ENCODE results near the gene TCF12.

TCF12 gene

DNA sequence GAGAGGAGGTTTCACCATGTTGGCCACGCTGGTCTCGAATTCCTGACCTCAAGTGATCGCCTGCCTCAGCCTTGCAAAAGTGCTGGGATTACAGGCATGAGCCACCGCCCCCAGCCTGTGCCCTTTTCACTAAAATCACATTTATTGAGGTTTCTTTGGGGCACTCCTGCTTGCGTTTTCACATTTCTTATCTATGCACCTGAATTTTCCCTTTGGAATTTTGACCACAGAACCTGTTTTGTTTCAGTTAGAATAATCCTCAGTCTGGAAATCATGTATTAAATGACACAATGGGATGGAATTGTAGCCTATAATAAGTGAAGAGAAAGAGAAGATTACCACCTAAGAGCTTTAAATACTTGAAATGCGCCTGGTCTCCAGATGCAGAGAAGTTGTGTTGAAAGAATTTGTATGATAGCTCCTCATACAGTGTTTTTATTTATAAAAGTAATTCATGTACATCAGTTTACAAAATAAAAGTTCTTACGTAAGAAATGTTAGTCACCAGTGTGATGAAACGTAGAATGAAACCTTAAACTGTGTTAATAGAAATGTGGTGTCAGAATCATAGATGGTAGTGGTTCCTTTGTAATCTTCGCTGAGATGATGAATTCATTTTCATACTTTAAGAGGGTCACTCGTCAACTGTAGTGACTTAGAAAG, 107.0 kb downstream of the TCF12 start:
- TF ChIP-seq, protein P1, sequence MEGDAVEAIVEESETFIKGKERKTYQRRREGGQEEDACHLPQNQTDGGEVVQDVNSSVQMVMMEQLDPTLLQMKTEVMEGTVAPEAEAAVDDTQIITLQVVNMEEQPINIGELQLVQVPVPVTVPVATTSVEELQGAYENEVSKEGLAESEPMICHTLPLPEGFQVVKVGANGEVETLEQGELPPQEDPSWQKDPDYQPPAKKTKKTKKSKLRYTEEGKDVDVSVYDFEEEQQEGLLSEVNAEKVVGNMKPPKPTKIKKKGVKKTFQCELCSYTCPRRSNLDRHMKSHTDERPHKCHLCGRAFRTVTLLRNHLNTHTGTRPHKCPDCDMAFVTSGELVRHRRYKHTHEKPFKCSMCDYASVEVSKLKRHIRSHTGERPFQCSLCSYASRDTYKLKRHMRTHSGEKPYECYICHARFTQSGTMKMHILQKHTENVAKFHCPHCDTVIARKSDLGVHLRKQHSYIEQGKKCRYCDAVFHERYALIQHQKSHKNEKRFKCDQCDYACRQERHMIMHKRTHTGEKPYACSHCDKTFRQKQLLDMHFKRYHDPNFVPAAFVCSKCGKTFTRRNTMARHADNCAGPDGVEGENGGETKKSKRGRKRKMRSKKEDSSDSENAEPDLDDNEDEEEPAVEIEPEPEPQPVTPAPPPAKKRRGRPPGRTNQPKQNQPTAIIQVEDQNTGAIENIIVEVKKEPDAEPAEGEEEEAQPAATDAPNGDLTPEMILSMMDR (IDR thresholded peaks at IDR 0.05) = no peak
- Histone ChIP-seq H3K9ac (no peak overlapping the region), H3K4me1 (no peaks in the 10 kb centered on the region), H3K9me3 (ENCODE audit: control insufficient read depth, low read length) (no peaks in the 10 kb centered on the region), H3K36me3 (ENCODE audit: control insufficient read depth, insufficient read depth, low read length) (no peaks in the 10 kb centered on the region), H3K27me3 (ENCODE audit: control insufficient read depth, insufficient read depth, low read length) (no peaks in the 10 kb centered on the region), H3K27ac (no peak overlapping the region), H3K4me3 (ENCODE audit: low read depth, low read length) (no peak overlapping the region), H3K4me2 (ENCODE audit: low read length) (no peak overlapping the region), H2AFZ (no peak overlapping the region), H3K79me2 (peaks cover 22% of the 10 kb centered on the region)

DNA sequence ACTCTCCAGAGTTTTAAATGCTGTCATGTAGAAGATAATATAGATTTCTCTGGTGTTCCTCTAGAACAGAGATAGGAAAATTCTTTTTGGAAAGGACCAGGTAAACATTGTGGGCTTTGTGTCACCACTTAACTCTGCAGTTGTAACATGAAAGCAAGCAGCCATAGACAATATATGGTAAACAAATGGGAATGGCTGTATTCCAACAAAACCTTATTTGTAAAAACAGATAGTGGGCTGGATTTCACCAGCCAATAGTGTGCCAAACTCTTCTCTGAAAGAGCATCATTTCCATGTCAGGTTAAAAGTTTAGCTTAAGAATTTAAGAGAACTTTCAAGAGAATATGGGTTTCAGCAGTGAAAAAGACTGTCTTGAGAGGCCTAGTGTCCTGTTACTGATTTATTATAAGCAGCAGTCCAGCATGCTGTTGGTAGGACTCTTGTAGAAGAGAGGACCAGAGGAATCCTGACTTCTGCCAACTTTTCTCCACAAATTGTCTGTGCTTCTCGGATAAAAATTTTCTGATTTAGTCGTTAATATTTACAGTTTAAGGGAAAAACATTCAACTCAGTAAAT, 107.7 kb downstream of the TCF12 start:
- no peak overlapping the region for H3K27ac ChIP-seq
- H2AFZ ChIP-seq = no peak overlapping the region
- H3K36me3 ChIP-seq (ENCODE audit: control insufficient read depth, insufficient read depth, low read length) = no peaks in the 10 kb centered on the region
- H3K27me3 ChIP-seq (ENCODE audit: control insufficient read depth, insufficient read depth, low read length) = no peaks in the 10 kb centered on the region
- H3K4me3 ChIP-seq (ENCODE audit: low read depth, low read length) = no peak overlapping the region
- TF ChIP-seq, protein P1 (IDR thresholded peaks at IDR 0.05) = no peak
- H3K4me2 ChIP-seq (ENCODE audit: low read length) = no peak overlapping the region
- H3K9me3 ChIP-seq (ENCODE audit: control insufficient read depth, low read length) = no peaks in the 10 kb centered on the region
- no peak overlapping the region for H3K9ac ChIP-seq
- H3K4me1 ChIP-seq = no peaks in the 10 kb centered on the region
- H3K79me2 ChIP-seq = peaks cover 21% of the 10 kb centered on the region

DNA sequence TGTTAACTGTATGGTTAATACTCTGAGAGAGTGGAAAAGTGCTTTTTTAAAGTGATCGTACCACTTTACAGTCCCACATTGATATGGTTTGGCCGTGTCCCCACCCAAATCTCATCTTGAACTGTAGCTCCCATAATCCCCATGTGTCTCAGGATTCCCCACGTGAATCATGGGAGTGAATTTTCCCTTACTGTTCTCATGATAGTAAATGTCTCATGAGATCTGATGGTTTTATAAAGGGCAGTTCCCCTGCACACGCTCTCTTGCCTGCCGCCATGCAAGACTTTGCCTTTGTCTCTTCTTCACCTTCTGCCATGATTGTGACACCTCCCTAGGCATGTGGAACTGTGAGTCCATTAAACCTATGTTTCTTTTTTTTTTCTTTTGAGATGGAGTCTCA, 109.2 kb downstream of the TCF12 start:
- no peaks in the 10 kb centered on the region for H3K4me1 ChIP-seq
- H3K79me2 ChIP-seq = peaks cover 14% of the 10 kb centered on the region
- H2AFZ ChIP-seq = no peak overlapping the region
- no peaks in the 10 kb centered on the region for H3K9me3 ChIP-seq (ENCODE audit: control insufficient read depth, low read length)
- H3K4me2 ChIP-seq (ENCODE audit: low read length) = no peak overlapping the region
- no peak overlapping the region for H3K9ac ChIP-seq
- H3K27ac ChIP-seq = no peak overlapping the region
- no peaks in the 10 kb centered on the region for H3K27me3 ChIP-seq (ENCODE audit: control insufficient read depth, insufficient read depth, low read length)
- no peak overlapping the region for H3K4me3 ChIP-seq (ENCODE audit: low read depth, low read length)
- TF ChIP-seq, protein P1 (IDR thresholded peaks at IDR 0.05) = no peak
- no peaks in the 10 kb centered on the region for H3K36me3 ChIP-seq (ENCODE audit: control insufficient read depth, insufficient read depth, low read length)

DNA sequence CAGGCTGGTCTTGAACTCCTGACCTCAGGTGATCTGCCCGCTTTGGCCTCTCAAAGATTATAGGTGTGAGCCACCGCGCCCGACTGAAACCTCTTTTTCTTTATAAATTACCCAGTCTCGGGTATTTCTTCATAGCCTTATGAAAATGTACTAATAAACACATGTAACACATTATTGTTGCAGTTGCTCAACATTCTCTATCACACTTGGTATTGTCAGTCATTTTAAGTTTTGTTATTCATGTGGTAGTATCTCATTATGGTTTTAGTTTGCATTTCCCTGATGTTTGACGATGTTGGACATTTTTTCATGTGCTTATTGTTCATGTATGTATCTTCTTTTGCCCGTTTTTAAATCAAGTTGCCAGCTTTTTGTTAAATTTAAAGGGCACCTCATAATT, 109.7 kb downstream of the TCF12 start:
- TF ChIP-seq, protein P1 (IDR thresholded peaks at IDR 0.05) = no peak
- Histone ChIP-seq H3K9ac (no peak overlapping the region), H3K79me2 (peaks cover 11% of the 10 kb centered on the region), H3K4me3 (ENCODE audit: low read depth, low read length) (no peak overlapping the region), H3K4me1 (no peaks in the 10 kb centered on the region), H3K27ac (no peak overlapping the region), H3K27me3 (ENCODE audit: control insufficient read depth, insufficient read depth, low read length) (no peaks in the 10 kb centered on the region), H3K36me3 (ENCODE audit: control insufficient read depth, insufficient read depth, low read length) (no peaks in the 10 kb centered on the region), H2AFZ (no peak overlapping the region), H3K4me2 (ENCODE audit: low read length) (no peak overlapping the region), H3K9me3 (ENCODE audit: control insufficient read depth, low read length) (no peaks in the 10 kb centered on the region)

DNA sequence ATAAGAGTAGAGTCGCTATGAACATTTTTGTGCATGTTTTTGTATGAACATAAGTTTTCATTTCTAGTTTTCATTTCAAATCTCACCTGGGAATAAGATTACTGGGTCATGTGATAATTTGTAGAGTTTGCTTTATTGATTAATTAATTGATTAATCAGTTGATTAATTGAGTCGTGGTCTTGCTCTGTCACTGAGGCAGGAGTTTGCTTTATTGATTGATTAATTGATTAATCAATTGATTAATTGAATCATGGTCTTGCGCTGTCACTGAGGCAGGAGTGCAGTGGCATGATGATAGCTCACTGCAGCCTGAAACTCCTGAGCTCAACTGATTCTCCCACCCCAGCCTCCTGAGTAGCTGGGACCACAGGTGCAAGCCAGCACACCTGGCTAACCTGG, 111.6 kb downstream of the TCF12 start:
- H2AFZ ChIP-seq = no peak overlapping the region
- H3K9ac ChIP-seq = no peak overlapping the region
- H3K9me3 ChIP-seq (ENCODE audit: control insufficient read depth, low read length) = no peaks in the 10 kb centered on the region
- H3K27ac ChIP-seq = no peak overlapping the region
- TF ChIP-seq, protein P1 (IDR thresholded peaks at IDR 0.05) = no peak
- no peak overlapping the region for H3K4me3 ChIP-seq (ENCODE audit: low read depth, low read length)
- H3K27me3 ChIP-seq (ENCODE audit: control insufficient read depth, insufficient read depth, low read length) = no peaks in the 10 kb centered on the region
- no peaks in the 10 kb centered on the region for H3K4me1 ChIP-seq
- no peak overlapping the region for H3K4me2 ChIP-seq (ENCODE audit: low read length)
- no peaks in the 10 kb centered on the region for H3K36me3 ChIP-seq (ENCODE audit: control insufficient read depth, insufficient read depth, low read length)
- H3K79me2 ChIP-seq = peaks cover 11% of the 10 kb centered on the region
